K562 (cell line): Measurements from ENCODE around the gene GLIS2. TPM values are rescaled to one million over a fixed set of nuclear protein-coding genes. Genes with fewer than 3 reads are reported as not detected.

Experiments
- ARNT ChIP-seq, 2 experiments: fragments of 450-650 bp; IDR thresholded peaks; 2 replicates each; pipeline ENCODE4 v1.6.1; 2016; ENCODE audit warnings: mild to moderate bottlenecking in 1 of 2
- CBFB ChIP-seq: sonication (generic); formaldehyde crosslinking; IDR thresholded peaks from 2 replicates; pipeline ENCODE4 v1.4.0; 2020; ENCODE audit warnings: mild to moderate bottlenecking, missing genetic modification reagents
- EGR1 ChIP-seq: fragments of 450-650 bp; conservative IDR thresholded peaks from 2 replicates; pipeline ENCODE4 v1.6.1; 2017; ENCODE audit warnings: mild to moderate bottlenecking
- ETV6 ChIP-seq, 3 experiments: fragments of 150-350 bp in 1 of 3; sonication (generic) in 1 of 3; formaldehyde crosslinking in 1 of 3; IDR thresholded peaks; 2 replicates each; pipeline versions ENCODE4 v1.6.1 to v1.8.0; 2014 to 2022; ENCODE audit warnings: borderline replicate concordance in 2 of 3, low read depth in 2 of 3, antibody characterized with exemption in 1 of 3, low read length in 1 of 3, mild to moderate bottlenecking in 1 of 3, missing genetic modification reagents in 1 of 3
- FOSL1 ChIP-seq: fragments of 200-800 bp; sonication (Bioruptor generic); conservative IDR thresholded peaks from 2 replicates; pipeline ENCODE4 v1.6.1; 2016; ENCODE audit warnings: missing genetic modification characterization, missing compliant biosample characterization
- FOXJ2 ChIP-seq: fragments of 200-800 bp; sonication (Bioruptor generic); IDR thresholded peaks from 2 replicates; pipeline ENCODE4 v1.6.1; 2016; ENCODE audit warnings: missing genetic modification characterization, missing compliant biosample characterization
- HMGN3 ChIP-seq: IDR thresholded peaks from 2 replicates; pipeline ENCODE4 v1.6.1; 2011; ENCODE audit warnings: borderline replicate concordance, low read depth, mild to moderate bottlenecking, mixed read lengths, low read length; ENCODE audit not compliant: insufficient read length; ENCODE audit errors: extremely low read depth
- KDM2B ChIP-seq: fragments of 250-450 bp; sonication (Bioruptor Pico); IDR thresholded peaks from 2 replicates; pipeline ENCODE4 v1.8.0; 2021; ENCODE audit warnings: mild to moderate bottlenecking, moderate library complexity
- KLF1 ChIP-seq: fragments of 450-650 bp; IDR thresholded peaks from 2 replicates; pipeline ENCODE4 v1.6.1; 2016; ENCODE audit warnings: missing genetic modification characterization, missing compliant biosample characterization
- MCM5 ChIP-seq: fragments of 450-650 bp; IDR thresholded peaks from 2 replicates; pipeline ENCODE4 v1.6.1; 2016; ENCODE audit warnings: low read depth
- MTF1 ChIP-seq: fragments of 250-450 bp; sonication (Bioruptor Pico); IDR thresholded peaks from 2 replicates; pipeline ENCODE4 v1.9.0; 2021; ENCODE audit warnings: moderate library complexity, mild to moderate bottlenecking, inconsistent platforms, borderline replicate concordance
- NEUROD1 ChIP-seq: fragments of 150-350 bp; IDR thresholded peaks from 2 replicates; pipeline ENCODE4 v1.6.1; 2014; ENCODE audit warnings: borderline replicate concordance, low read length, low read depth; ENCODE audit not compliant: partially characterized antibody
- PHF8 ChIP-seq: fragments of 200-600 bp; sonication (generic); IDR thresholded peaks from 2 replicates; pipeline ENCODE4 v1.6.1; 2012; ENCODE audit warnings: mixed run types, mild to moderate bottlenecking, inconsistent platforms, low read length, moderate library complexity, borderline replicate concordance
- SUPT5H ChIP-seq: fragments of 450-650 bp; IDR thresholded peaks from 2 replicates; pipeline ENCODE4 v1.6.1; 2016
- TBP ChIP-seq: optimal IDR thresholded peaks from 2 replicates; pipeline ENCODE3; 2011; ENCODE audit warnings: low read depth, low read length, improper control_type of control experiment
- TRIM28 ChIP-seq: fragments of 450-650 bp; IDR thresholded peaks from 2 replicates; pipeline ENCODE4 v1.6.1; 2017
- WHSC1 ChIP-seq: IDR thresholded peaks from one replicate; pipeline ENCODE4 v1.6.1; 2012; ENCODE audit warnings: low read length, control low read depth, inconsistent platforms
- ZC3H4 ChIP-seq: sonication (generic); formaldehyde crosslinking; IDR thresholded peaks from 2 replicates; pipeline ENCODE4 v1.9.0; 2021; ENCODE audit warnings: missing genetic modification reagents, borderline replicate concordance
- ZNF274 ChIP-seq: IDR thresholded peaks from 2 replicates; pipeline ENCODE4 v1.6.1; 2011; ENCODE audit warnings: low read depth, mild to moderate bottlenecking, low read length, moderate library complexity, borderline replicate concordance
- polyA plus RNA-seq, 8 experiments: library from polyadenylated mRNA; depleted of rRNA in 4 of 8; stranded (reverse) in 5 of 8; unstranded in 3 of 8; fragments of >200 nt; fragmentation: Nextera tagmentation in 2 of 8; fragmentation: Illumina TruSeq in 1 of 8; extraction: Ambion mirVana in 2 of 8; extraction: Trizol in 1 of 8; gene quantifications; 2 replicates each; pipeline versions ENCODE4 v1.2.1 to v1.2.3, GENCODE V29; 2011 to 2014; ENCODE audit warnings: inconsistent platforms in 1 of 8, missing spikeins in 1 of 8
- total RNA-seq, 7 experiments: library from RNA; depleted of rRNA in 6 of 7; stranded (reverse); fragments of >200 nt in 6 of 7; fragmentation: Illumina TruSeq in 2 of 7; extraction: Trizol in 2 of 7; gene quantifications; 2 replicates each; pipeline versions ENCODE4 v1.2.1 to v1.2.3, GENCODE V29; 2011 to 2021; ENCODE audit warnings: low replicate concordance in 1 of 7
- TF ChIP-seq, protein P1 (sequence below): fragments of 450-650 bp; IDR thresholded peaks from 2 replicates; pipeline ENCODE4 v1.7.0; 2016; ENCODE audit warnings: borderline replicate concordance
- TF ChIP-seq, protein P2 (sequence below): sonication (generic); formaldehyde crosslinking; IDR thresholded peaks from 2 replicates; pipeline ENCODE4 v1.8.0; 2022; ENCODE audit warnings: missing genetic modification reagents, mild to moderate bottlenecking, moderate library complexity, borderline replicate concordance
- TF ChIP-seq, protein P3 (sequence below): sonication (generic); formaldehyde crosslinking; IDR thresholded peaks from 2 replicates; pipeline ENCODE4 v1.8.0; 2022; ENCODE audit warnings: mild to moderate bottlenecking, missing genetic modification reagents
- TF ChIP-seq, protein P4 (sequence below): sonication (generic); formaldehyde crosslinking; IDR thresholded peaks from 2 replicates; pipeline ENCODE4 v1.8.0; 2022; ENCODE audit warnings: mild to moderate bottlenecking, missing genetic modification reagents

The GLIS2 gene
- total and polyA plus RNA-seq, 9 of the 15 experiments (the other 6 are each of a cell fraction or from before 2014, with no cell fraction given): 0.10 to 9.0 (median 0.57) TPM

DNA sequence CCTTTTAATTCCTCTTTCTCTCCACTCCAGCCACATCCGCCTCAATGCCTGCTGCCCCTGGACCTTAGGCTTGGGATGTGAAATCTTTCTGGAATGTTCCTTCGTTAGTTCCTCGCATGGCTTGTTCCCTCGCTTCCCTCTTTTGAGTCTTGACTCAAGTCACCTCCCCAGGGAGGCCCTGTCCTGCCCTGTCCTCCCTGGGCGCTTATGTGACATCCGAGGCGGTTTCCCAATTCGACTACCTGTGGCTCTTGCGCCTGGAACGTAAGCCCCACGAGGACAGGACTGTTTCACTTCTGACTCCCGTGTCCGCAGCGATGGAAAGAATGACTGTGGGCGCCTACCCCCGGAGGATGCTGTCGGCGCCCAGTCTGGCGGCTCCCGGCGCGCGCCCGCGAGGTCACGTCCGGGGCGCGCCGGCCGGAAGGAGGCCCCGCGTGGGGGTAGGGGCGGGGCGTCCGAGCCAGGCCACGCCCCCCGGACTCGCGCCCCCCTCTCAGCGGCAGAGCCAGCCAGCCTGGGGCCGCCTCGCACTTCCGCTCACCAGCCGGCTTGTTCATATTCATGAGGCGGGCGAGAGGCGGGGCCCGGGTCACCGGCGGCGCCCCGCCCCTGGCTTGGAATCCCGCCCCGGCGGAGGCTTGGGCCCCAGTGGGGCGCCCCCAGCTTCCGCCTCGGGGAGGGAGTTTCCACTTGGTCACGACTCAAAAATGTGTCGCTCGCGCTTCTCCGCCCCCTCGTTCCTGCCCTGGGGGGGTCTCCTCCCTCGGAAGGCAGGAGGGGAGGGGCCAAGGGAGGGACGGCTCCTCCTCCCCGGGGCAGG is 8.4 kb upstream of the GLIS2 start (continued):
- TF ChIP-seq, protein P1, sequence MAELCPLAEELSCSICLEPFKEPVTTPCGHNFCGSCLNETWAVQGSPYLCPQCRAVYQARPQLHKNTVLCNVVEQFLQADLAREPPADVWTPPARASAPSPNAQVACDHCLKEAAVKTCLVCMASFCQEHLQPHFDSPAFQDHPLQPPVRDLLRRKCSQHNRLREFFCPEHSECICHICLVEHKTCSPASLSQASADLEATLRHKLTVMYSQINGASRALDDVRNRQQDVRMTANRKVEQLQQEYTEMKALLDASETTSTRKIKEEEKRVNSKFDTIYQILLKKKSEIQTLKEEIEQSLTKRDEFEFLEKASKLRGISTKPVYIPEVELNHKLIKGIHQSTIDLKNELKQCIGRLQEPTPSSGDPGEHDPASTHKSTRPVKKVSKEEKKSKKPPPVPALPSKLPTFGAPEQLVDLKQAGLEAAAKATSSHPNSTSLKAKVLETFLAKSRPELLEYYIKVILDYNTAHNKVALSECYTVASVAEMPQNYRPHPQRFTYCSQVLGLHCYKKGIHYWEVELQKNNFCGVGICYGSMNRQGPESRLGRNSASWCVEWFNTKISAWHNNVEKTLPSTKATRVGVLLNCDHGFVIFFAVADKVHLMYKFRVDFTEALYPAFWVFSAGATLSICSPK: 0 out of 2 replicates have a peak, but pooled peaks have one; percentile 68
- TF ChIP-seq WHSC1 (no peak), TBP (peak; percentile 65), ZNF274 (no peak), ETV6 (IDR thresholded peaks at IDR 0.05; ENCODE audit: borderline replicate concordance in 1 of 2, low read depth in 2 of 2, low read length in 1 of 2) (0 out of 4 replicates have a peak, but pooled peaks of 1 of the 2 experiments have one; percentile 18), ETV6 (CRISPR knock-in tag; IDR thresholded peaks at IDR 0.05; ENCODE audit: borderline replicate concordance) (no peak), MTF1 (CRISPR knock-in tag) (no peak), CBFB (CRISPR knock-in tag) (no peak), PHF8 (peak; percentile 75; the same call in 1 of the 2 replicates), FOSL1 (peak; percentile 85), KDM2B (no peak), HMGN3 (peak; percentile 96), KLF1 (peak; percentile 78), NEUROD1 (peak; percentile 10), ARNT (IDR thresholded peaks at IDR 0.05) (peak; percentile 29 to 67; a peak in 1 of 4 replicates), SUPT5H (peak; percentile 74), ZC3H4 (CRISPR knock-in tag) (no peak), EGR1 (peak; percentile 97), FOXJ2 (tag) (peak; percentile 57; the same call in 1 of the 2 replicates), MCM5 (no peak), TRIM28 (peak; percentile 95)
- TF ChIP-seq, protein P2, sequence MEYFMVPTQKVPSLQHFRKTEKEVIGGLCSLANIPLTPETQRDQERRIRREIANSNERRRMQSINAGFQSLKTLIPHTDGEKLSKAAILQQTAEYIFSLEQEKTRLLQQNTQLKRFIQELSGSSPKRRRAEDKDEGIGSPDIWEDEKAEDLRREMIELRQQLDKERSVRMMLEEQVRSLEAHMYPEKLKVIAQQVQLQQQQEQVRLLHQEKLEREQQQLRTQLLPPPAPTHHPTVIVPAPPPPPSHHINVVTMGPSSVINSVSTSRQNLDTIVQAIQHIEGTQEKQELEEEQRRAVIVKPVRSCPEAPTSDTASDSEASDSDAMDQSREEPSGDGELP (CRISPR knock-in tag): peak; percentile 74
- TF ChIP-seq, protein P3, sequence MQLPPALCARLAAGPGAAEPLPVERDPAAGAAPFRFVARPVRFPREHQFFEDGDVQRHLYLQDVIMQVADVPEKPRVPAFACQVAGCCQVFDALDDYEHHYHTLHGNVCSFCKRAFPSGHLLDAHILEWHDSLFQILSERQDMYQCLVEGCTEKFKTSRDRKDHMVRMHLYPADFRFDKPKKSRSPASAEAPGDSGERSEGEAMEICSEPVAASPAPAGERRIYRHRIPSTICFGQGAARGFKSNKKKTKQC (CRISPR knock-in tag): peak; percentile 83; the same call in 1 of the 2 replicates
- TF ChIP-seq, protein P4, sequence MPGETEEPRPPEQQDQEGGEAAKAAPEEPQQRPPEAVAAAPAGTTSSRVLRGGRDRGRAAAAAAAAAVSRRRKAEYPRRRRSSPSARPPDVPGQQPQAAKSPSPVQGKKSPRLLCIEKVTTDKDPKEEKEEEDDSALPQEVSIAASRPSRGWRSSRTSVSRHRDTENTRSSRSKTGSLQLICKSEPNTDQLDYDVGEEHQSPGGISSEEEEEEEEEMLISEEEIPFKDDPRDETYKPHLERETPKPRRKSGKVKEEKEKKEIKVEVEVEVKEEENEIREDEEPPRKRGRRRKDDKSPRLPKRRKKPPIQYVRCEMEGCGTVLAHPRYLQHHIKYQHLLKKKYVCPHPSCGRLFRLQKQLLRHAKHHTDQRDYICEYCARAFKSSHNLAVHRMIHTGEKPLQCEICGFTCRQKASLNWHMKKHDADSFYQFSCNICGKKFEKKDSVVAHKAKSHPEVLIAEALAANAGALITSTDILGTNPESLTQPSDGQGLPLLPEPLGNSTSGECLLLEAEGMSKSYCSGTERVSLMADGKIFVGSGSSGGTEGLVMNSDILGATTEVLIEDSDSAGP (CRISPR knock-in tag): no peak
